Endothelial cell of umbilical vein (primary cell): ENCODE measurements around the gene HYDIN.
"Not testable (repeated sequence)": the region's sequence is repeated elsewhere in the genome, so short reads cannot be mapped to it uniquely, and the experiment has no call there.

Experiments used
- CTCF ChIP-seq, 2 donors: IDR thresholded peaks; 1 replicate in 1 of 2; 2 replicates in 1 of 2; pipeline ENCODE4 v1.5.1; 2011; ENCODE audit warnings: low read length in 2 of 2, mild to moderate bottlenecking in 2 of 2, moderate library complexity in 2 of 2, control low read depth in 1 of 2, inconsistent platforms in 1 of 2, low read depth in 1 of 2; ENCODE audit not compliant: insufficient read depth in 1 of 2; ENCODE audit errors: extremely low read depth in 1 of 2
- POLR2A ChIP-seq: IDR thresholded peaks from 2 replicates; pipeline ENCODE4 v1.6.1; 2012; ENCODE audit warnings: low read depth, mild to moderate bottlenecking, control low read depth, low read length
- POLR2AphosphoS5 ChIP-seq: IDR thresholded peaks from 2 replicates; pipeline ENCODE4 v1.6.1; 2012; ENCODE audit warnings: low read depth, mild to moderate bottlenecking, control low read depth, low read length, moderate library complexity; ENCODE audit not compliant: insufficient read depth

GRCh38 chr16:71019067-71019682, 211.3 kb downstream of the HYDIN start:
- not testable (repeated sequence) for TF ChIP-seq CTCF (IDR thresholded peaks at IDR 0.05; ENCODE audit: extremely low read depth in 1 of 2, insufficient read depth in 1 of 2, low read depth in 1 of 2, low read length in 2 of 2); POLR2AphosphoS5; POLR2A
